GM19043 (cell line): ENCODE measurements around the gene PLA2G6.
"Not testable (repeated sequence)": the region's sequence is repeated elsewhere in the genome, so short reads cannot be mapped to it uniquely, and the experiment has no call there.

Source experiments
- ATAC-seq: cut with Tn5 transposase; IDR thresholded peaks from one replicate; pipeline ENCODE4 v1.9.1; 2021; ENCODE audit warnings: low read depth; ENCODE audit not compliant: unreplicated experiment

The PLA2G6 gene

GRCh38 chr22:38193580-38193979 is 11.9 kb upstream of the PLA2G6 start:
- ATAC-seq: no peak

GRCh38 chr22:38192475-38192863 is 10.8 kb upstream of the PLA2G6 start:
- ATAC-seq: no peak

- ATAC-seq: no peak
Observed at GRCh38 chr22:38191731-38192474, 10.3 kb upstream of the PLA2G6 start.

GRCh38 chr22:38191055-38191454 is 9.4 kb upstream of the PLA2G6 start:
- ATAC-seq: no peak

- ATAC-seq: no peak
Observed at GRCh38 chr22:38190581-38190980, 9.0 kb upstream of the PLA2G6 start.

- no peak for ATAC-seq
Observed at GRCh38 chr22:38189104-38189503, 7.5 kb upstream of the PLA2G6 start.

GRCh38 chr22:38187413-38188212 is 6.0 kb upstream of the PLA2G6 start:
- no peak for ATAC-seq

- ATAC-seq: no peak
Observed at GRCh38 chr22:38186429-38186828, 4.8 kb upstream of the PLA2G6 start.

- ATAC-seq: no peak
Observed at GRCh38 chr22:38184788-38185187, 3.2 kb upstream of the PLA2G6 start.

- ATAC-seq: no peak
Observed at GRCh38 chr22:38180841-38181452, 683 bp downstream of the PLA2G6 start.

- not testable (repeated sequence) for ATAC-seq
Observed at GRCh38 chr22:38178605-38178937, 3.1 kb downstream of the PLA2G6 start.

- ATAC-seq: no peak
Observed at GRCh38 chr22:38177926-38178604, 3.6 kb downstream of the PLA2G6 start.

GRCh38 chr22:38177571-38177925 is 4.1 kb downstream of the PLA2G6 start:
- ATAC-seq: not testable (repeated sequence)

- no peak for ATAC-seq
Observed at GRCh38 chr22:38177044-38177443, 4.6 kb downstream of the PLA2G6 start.

- ATAC-seq: no peak
Observed at GRCh38 chr22:38176170-38176741, 5.4 kb downstream of the PLA2G6 start.

GRCh38 chr22:38175206-38176118 is 6.2 kb downstream of the PLA2G6 start:
- ATAC-seq: no peak

GRCh38 chr22:38174626-38175025 is 7.0 kb downstream of the PLA2G6 start:
- ATAC-seq: no peak

GRCh38 chr22:38173641-38173906 is 8.1 kb downstream of the PLA2G6 start:
- ATAC-seq: no peak

- ATAC-seq: no peak
Observed at GRCh38 chr22:38172832-38173640, 8.6 kb downstream of the PLA2G6 start.
